ENCODE measurements around the gene CSMD2. TPM values are rescaled to one million over a fixed set of nuclear protein-coding genes. Genes with fewer than 3 reads are reported as not detected.
A peak's percentile ranks its signal among the peaks of the same experiment; 100 is the strongest.

CSMD2 gene
- total RNA-seq, 4 donors from 2014 or later = 0.60 to 2.5 (median 1.2) TPM

DNA sequence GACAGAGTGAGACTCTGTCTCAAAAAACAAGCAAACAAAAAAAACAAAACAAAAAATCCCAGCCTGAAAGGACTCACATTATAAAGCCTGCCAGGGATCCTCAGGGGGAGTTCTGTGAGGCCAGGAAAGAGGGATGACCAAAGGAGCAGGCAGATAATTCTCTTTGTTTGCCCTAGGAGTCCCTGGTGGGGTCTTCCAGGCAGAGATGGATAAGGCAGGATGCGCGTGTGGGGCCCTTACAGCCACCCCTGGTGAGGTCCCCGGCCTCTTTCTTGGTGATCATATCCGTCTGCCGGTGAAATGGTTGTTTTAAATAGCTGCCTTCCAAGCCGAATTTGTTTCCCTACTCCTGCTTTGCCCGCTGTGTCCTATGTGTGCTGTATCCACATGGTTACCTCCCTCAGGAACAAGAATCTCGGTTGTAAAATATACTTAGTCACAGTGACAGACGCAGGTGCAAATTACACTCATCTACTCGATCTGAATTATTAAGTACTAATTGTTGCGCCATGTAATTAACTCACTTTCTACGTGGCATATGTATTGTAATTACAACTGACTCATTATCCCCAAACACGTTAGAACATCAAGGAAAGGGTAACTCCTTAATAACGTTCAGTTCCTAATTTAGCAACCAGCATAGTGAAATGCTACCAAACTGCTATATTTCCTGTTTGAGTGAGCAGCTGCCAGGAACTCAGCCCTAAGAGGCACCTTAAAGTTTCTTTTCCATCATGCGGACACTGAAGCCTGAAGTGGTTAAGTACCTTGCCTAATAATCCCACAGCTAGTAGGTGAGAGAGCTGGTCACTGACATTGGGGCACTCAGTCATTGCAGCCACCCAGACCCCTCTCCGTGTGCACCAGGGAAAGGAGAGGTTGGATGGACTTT is 586.2 kb downstream of the CSMD2 start:
- Histone ChIP-seq H3K36me3 (no peaks in the 10 kb centered on the region), H3K4me1 (peaks cover 0 to 4% (median 0%) of the 10 kb centered on the region in 4 donors), H3K4me3 (no peak overlapping the region), H3K27ac (peak overlapping the region in 1 of 4 donors; percentile 1), H3K27me3 (no peaks in the 10 kb centered on the region), H3K9me3 (peaks cover 0 to 6% (median 0%) of the 10 kb centered on the region in 4 donors)
- TF ChIP-seq POLR2A (IDR thresholded peaks at IDR 0.05) (no peak), EP300 (IDR thresholded peaks at IDR 0.05) (no peak)
- WGBS, 2 donors = 45 to 57% methylated on average over 16 of the region's 16 CpGs
- DNase-seq (ENCODE audit: low spot score in 2 of 2) = no peak

DNA sequence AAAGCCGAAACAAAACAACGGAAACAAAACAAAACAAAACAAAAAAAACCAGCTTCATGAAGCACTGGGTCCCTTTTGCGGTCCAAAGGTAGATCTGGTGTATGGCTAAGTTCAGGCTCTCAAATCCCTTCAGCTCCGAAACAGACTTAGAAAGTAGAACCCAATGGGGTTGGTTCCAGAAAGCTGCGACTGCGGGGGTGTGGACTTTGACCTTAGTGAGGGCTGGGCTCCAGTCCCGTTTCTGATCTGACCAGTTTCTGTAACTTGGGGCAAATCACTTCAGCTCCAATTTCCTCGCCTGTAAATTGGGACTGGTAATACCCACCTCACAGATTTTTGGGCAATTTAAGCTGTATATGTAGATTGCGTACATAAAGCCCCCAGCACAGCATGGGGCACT is 587.4 kb downstream of the CSMD2 start:
- TF ChIP-seq POLR2A (IDR thresholded peaks at IDR 0.05) (no peak), EP300 (IDR thresholded peaks at IDR 0.05) (no peak)
- TF ChIP-seq, protein P1, sequence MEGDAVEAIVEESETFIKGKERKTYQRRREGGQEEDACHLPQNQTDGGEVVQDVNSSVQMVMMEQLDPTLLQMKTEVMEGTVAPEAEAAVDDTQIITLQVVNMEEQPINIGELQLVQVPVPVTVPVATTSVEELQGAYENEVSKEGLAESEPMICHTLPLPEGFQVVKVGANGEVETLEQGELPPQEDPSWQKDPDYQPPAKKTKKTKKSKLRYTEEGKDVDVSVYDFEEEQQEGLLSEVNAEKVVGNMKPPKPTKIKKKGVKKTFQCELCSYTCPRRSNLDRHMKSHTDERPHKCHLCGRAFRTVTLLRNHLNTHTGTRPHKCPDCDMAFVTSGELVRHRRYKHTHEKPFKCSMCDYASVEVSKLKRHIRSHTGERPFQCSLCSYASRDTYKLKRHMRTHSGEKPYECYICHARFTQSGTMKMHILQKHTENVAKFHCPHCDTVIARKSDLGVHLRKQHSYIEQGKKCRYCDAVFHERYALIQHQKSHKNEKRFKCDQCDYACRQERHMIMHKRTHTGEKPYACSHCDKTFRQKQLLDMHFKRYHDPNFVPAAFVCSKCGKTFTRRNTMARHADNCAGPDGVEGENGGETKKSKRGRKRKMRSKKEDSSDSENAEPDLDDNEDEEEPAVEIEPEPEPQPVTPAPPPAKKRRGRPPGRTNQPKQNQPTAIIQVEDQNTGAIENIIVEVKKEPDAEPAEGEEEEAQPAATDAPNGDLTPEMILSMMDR (IDR thresholded peaks at IDR 0.05) = no peak
- 85 to 87% methylated on average over 9 of the region's 9 CpGs for WGBS, 2 donors
- H3K4me1 ChIP-seq = peaks cover 0 to 4% (median 0%) of the 10 kb centered on the region in 4 donors

DNA sequence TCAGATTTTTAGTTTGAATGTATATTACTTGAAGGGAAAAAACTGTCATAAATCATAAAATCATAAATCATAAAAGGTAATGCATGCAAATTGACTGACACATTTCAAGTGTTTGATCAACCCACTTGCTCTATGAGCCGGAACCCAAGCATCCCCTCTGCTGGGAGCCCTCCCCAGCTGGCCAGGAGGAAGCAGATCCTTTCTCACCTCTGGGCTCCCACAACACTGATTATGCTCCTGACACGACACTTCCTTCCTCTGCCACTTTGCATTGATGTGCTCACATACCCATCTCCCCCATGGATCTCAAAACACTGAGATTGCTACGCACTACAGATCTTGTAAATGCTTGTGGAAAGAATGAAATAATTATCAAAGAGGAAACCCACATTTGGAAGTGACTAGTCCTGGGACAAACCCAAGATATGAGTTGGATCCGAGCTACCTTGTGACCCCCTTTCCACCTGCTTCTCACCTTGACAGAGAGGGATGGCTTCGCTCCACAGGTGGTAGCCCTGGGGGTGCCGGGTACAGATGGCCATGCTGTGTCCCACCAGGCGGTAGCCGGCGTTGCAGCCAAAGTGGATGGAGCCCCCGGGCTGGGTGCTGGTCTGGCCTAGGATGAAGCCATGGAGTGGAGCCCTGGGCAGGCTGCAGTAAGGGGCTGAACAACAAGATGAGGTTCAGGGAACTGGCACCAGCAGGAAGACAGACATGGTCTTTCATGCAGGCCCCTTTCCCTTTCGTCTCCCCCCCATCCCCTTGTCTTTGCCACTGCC is 588.0 kb downstream of the CSMD2 start:
- 86 to 89% methylated on average over 11 of the region's 11 CpGs for WGBS, 2 donors

More for the DNA sequence above, 587.4 kb downstream of the CSMD2 start:
- peaks cover 0 to 6% (median 0%) of the 10 kb centered on the region in 4 donors for H3K9me3 ChIP-seq
- no peak for DNase-seq (ENCODE audit: low spot score in 2 of 2)
- no peak overlapping the region for H3K4me3 ChIP-seq
- no peak overlapping the region for H3K27ac ChIP-seq
- H3K27me3 ChIP-seq = no peaks in the 10 kb centered on the region
- H3K36me3 ChIP-seq = no peaks in the 10 kb centered on the region

DNA sequence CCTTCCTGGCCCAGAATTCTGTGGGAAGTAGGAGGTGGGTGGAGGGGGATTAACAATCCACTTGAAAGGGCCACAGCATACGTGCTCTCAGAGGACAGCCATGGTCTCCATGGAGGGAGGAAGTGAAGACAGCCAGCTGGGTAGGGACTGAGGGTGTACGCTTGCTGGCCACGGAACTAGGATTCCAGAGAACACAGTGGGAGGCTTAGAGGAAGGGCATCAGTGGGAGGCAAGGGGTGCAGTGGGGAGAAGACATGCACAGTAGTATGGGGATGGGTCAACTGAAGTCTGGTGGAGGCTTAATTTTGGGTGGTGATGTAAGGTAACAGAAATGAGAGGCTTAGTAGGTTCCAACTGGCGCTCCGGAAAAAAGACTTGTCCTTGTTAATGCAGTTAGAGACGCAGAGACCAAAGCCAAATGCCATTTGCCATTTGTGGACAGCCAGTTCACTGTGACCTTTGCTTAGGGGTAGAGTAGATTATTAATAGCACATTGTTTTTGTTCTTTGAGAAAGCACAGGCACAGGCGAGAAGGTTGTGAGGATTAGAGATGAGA is 589.6 kb downstream of the CSMD2 start:
- TF ChIP-seq, protein P1 (IDR thresholded peaks at IDR 0.05) = no peak
- TF ChIP-seq EP300 (IDR thresholded peaks at IDR 0.05) = peak in 1 of 2 donors; percentile 9
- H3K9me3 ChIP-seq = peaks cover 0 to 6% (median 0%) of the 10 kb centered on the region in 4 donors
- no peak for DNase-seq (ENCODE audit: low spot score in 2 of 2)
- H3K36me3 ChIP-seq = no peaks in the 10 kb centered on the region
- WGBS, 2 donors = 43% methylated on average over 7 of the region's 7 CpGs
- H3K27me3 ChIP-seq = no peaks in the 10 kb centered on the region
- peak overlapping the region in 1 of 4 donors; percentile 25 for H3K27ac ChIP-seq
- peaks cover 0 to 4% (median 0%) of the 10 kb centered on the region in 4 donors for H3K4me1 ChIP-seq
- no peak overlapping the region for H3K4me3 ChIP-seq

More for the DNA sequence above, 588.0 kb downstream of the CSMD2 start:
- Histone ChIP-seq H3K4me1 (peaks cover 0 to 4% (median 0%) of the 10 kb centered on the region in 4 donors), H3K36me3 (no peaks in the 10 kb centered on the region), H3K27me3 (no peaks in the 10 kb centered on the region), H3K9me3 (peaks cover 0 to 6% (median 0%) of the 10 kb centered on the region in 4 donors), H3K4me3 (no peak overlapping the region), H3K27ac (no peak overlapping the region)
- DNase-seq (ENCODE audit: low spot score in 2 of 2) = no peak
- no peak for TF ChIP-seq POLR2A (IDR thresholded peaks at IDR 0.05)
- TF ChIP-seq, protein P1 (IDR thresholded peaks at IDR 0.05) = no peak
- TF ChIP-seq EP300 (IDR thresholded peaks at IDR 0.05) = no peak

DNA sequence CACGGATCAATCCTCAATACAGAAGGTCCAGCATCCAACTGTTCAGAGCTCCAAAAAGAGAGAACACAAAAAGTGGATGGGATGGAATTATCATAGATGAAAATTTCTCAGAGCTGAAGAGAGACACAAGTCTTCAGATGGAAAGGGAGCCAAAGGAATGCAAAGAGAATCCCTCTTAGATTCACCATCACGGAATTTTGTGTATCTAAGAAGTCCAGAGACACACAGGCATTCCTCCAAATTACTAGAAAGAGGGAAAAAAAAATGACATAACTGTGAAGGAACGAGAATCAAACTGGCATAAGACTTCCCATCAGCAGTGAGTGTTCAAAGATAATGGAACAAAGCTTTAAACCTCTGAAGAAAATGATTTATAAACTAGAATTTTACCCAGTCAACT is 591.4 kb downstream of the CSMD2 start:
- Histone ChIP-seq H3K27ac (no peak overlapping the region), H3K4me3 (no peak overlapping the region), H3K36me3 (no peaks in the 10 kb centered on the region), H3K9me3 (peaks cover 0 to 6% (median 0%) of the 10 kb centered on the region in 4 donors), H3K27me3 (no peaks in the 10 kb centered on the region), H3K4me1 (peaks cover 0 to 4% (median 0%) of the 10 kb centered on the region in 4 donors)
- TF ChIP-seq, protein P1 (IDR thresholded peaks at IDR 0.05) = no peak
- TF ChIP-seq EP300 (IDR thresholded peaks at IDR 0.05) (no peak), POLR2A (IDR thresholded peaks at IDR 0.05) (no peak)
- no peak for DNase-seq (ENCODE audit: low spot score in 2 of 2)
- 65 to 83% methylated on average over 3 of the region's 3 CpGs for WGBS, 2 donors
